GM23248 (cell line): ENCODE measurements around the gene NUP214. TPM values are rescaled to one million over a fixed set of nuclear protein-coding genes. Genes with fewer than 3 reads are reported as not detected.

ENCODE experiments used
- DNase-seq: peaks from one replicate; pipeline ENCODE4 v3.0.0-alpha.2; 2015
- H2AFZ ChIP-seq: fragments of 200-600 bp; sonication (generic); 2 replicates; pipeline ENCODE4 v1.6.1; 2016; ENCODE audit warnings: antibody characterized with exemption
- H3F3A ChIP-seq: fragments of 200-600 bp; sonication (generic); 2 replicates; pipeline ENCODE4 v1.6.1; 2016; ENCODE audit warnings: mild to moderate bottlenecking, antibody characterized with exemption, mixed run types; ENCODE audit not compliant: insufficient read depth
- H3K27ac ChIP-seq: fragments of 200-600 bp; sonication (generic); 2 replicates; pipeline ENCODE4 v1.5.1; 2016; ENCODE audit warnings: mild to moderate bottlenecking
- H3K27me3 ChIP-seq: fragments of 200-600 bp; sonication (generic); replicated peaks from 2 replicates; pipeline ENCODE4 v1.6.1; 2016; ENCODE audit warnings: mild to moderate bottlenecking; ENCODE audit not compliant: insufficient read depth
- H3K36me3 ChIP-seq: fragments of 200-600 bp; sonication (generic); 2 replicates; pipeline ENCODE4 v1.6.1; 2016; ENCODE audit warnings: low read depth, mild to moderate bottlenecking
- H3K4me1 ChIP-seq: fragments of 200-600 bp; sonication (generic); 2 replicates; pipeline ENCODE4 v1.6.1; 2016; ENCODE audit warnings: mild to moderate bottlenecking; ENCODE audit not compliant: insufficient read depth
- H3K4me2 ChIP-seq: fragments of 200-600 bp; sonication (generic); one replicate; pipeline ENCODE4 v1.6.1; 2016; ENCODE audit warnings: mild to moderate bottlenecking; ENCODE audit not compliant: unreplicated experiment
- H3K4me3 ChIP-seq: fragments of 200-600 bp; sonication (generic); 2 replicates; pipeline ENCODE4 v1.5.1; 2016; ENCODE audit warnings: mild to moderate bottlenecking
- H3K79me2 ChIP-seq: fragments of 200-600 bp; sonication (generic); 2 replicates; pipeline ENCODE4 v1.6.1; 2016; ENCODE audit warnings: mild to moderate bottlenecking; ENCODE audit not compliant: insufficient read depth
- H3K9ac ChIP-seq: fragments of 200-600 bp; sonication (generic); 2 replicates; pipeline ENCODE4 v1.6.1; 2016; ENCODE audit warnings: mild to moderate bottlenecking
- H3K9me2 ChIP-seq: fragments of 200-600 bp; sonication (generic); 2 replicates; pipeline ENCODE4 v1.6.1; 2016; ENCODE audit warnings: mixed run types, mild to moderate bottlenecking, moderate library complexity; ENCODE audit not compliant: insufficient read depth
- H3K9me3 ChIP-seq: fragments of 200-600 bp; sonication (generic); one replicate; pipeline ENCODE4 v1.6.1; 2017; ENCODE audit warnings: low read depth
- H4K20me1 ChIP-seq: fragments of 200-600 bp; sonication (generic); 2 replicates; pipeline ENCODE4 v1.6.0; 2016; ENCODE audit not compliant: insufficient read depth
- EZH2 ChIP-seq: fragments of 200-600 bp; sonication (generic); IDR thresholded peaks from 2 replicates; pipeline ENCODE4 v1.6.1; 2018; ENCODE audit warnings: antibody characterized with exemption, mild to moderate bottlenecking; ENCODE audit not compliant: insufficient read depth, poor library complexity, severe bottlenecking
- EZH2phosphoT487 ChIP-seq: fragments of 200-600 bp; sonication (generic); IDR thresholded peaks from 2 replicates; pipeline ENCODE4 v1.6.1; 2018; ENCODE audit warnings: antibody characterized with exemption, moderate library complexity, mild to moderate bottlenecking, low read depth; ENCODE audit not compliant: insufficient read depth
- WGBS, 2 experiments: methylation state at CpG; one replicate each; pipeline ENCODE4 v1.1.6; 2015 to 2017; ENCODE audit warnings: low lambda C conversion rate in 2 of 2, low coverage in 1 of 2; ENCODE audit errors: missing lambda C conversion rate in 2 of 2; 5-methylcytosine and 5-hydroxymethylcytosine counted together
- in situ Hi-C: fragments of 300-500 bp; cut with MboI; formaldehyde crosslinking; loops from 2 replicates; pipeline ENCODE4 v1.15.0; 2020
- polyA plus RNA-seq: library from polyadenylated mRNA; unstranded; fragments of >200 nt; fragmentation: Nextera tagmentation; extraction: Ambion mirVana; gene quantifications from 2 replicates; pipeline ENCODE4 v1.2.1, GENCODE V29; 2016
- total RNA-seq: library from RNA; depleted of rRNA; stranded (reverse); fragments of >200 nt; shearing (Covaris generic); gene quantifications from 2 replicates; pipeline ENCODE4 v1.2.3, GENCODE V29; 2014

NUP214 gene
- total and polyA plus RNA-seq, 2 experiments from 2014 or later: 13.1 to 14.3 TPM

DNA sequence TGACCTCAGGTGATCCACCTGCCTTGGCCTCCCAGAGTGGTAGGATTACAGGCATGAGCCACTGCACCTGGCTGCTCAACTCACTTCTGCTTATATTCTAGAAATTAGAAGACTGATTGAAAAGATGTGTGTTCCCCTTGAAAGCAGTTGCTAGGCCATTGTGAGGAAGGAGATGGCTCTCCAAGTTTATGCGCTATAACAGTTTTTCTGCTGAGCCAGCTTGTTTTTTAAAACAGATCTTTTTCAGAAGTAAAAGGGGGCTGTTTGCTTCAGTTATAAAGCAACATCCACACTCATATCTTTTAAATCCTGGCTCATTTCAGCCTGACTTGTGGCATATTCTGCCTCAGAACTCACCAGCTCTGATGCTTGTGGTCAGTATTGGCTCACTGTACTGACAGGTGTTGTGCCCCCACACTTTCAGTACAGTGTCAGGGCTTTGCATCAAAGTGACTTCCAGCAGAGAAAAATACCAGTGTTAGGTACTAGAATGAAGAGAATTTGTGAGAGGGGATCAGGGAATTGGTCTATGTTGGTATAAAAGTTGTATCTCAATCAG lies 49.4 kb downstream of the NUP214 start:
- no peak for DNase-seq
- H3F3A ChIP-seq: peaks cover 33% of the 10 kb centered on the region
- no peaks in the 10 kb centered on the region for H3K9me3 ChIP-seq
- no peak overlapping the region for H3K4me2 ChIP-seq
- no peak overlapping the region for H2AFZ ChIP-seq
- H3K4me3 ChIP-seq: no peak overlapping the region
- H3K9ac ChIP-seq: no peak overlapping the region
- 100% methylated on average over 1 of the region's 1 CpG for WGBS, 2 experiments
- H3K79me2 ChIP-seq: peaks cover 20% of the 10 kb centered on the region
- peaks cover 25% of the 10 kb centered on the region for H3K36me3 ChIP-seq
- TF ChIP-seq EZH2: no peak
- TF ChIP-seq EZH2phosphoT487: no peak
- peaks cover 14% of the 10 kb centered on the region for H3K4me1 ChIP-seq
- no peaks in the 10 kb centered on the region for H3K27me3 ChIP-seq
- in situ Hi-C loops: loop anchor here (5.0 kb wide), 1 partner anchor 153 kb away; no protein-coding TSS in a partner anchor
- H3K27ac ChIP-seq: no peak overlapping the region
- H4K20me1 ChIP-seq: no peaks in the 10 kb centered on the region
- no peaks in the 10 kb centered on the region for H3K9me2 ChIP-seq

DNA sequence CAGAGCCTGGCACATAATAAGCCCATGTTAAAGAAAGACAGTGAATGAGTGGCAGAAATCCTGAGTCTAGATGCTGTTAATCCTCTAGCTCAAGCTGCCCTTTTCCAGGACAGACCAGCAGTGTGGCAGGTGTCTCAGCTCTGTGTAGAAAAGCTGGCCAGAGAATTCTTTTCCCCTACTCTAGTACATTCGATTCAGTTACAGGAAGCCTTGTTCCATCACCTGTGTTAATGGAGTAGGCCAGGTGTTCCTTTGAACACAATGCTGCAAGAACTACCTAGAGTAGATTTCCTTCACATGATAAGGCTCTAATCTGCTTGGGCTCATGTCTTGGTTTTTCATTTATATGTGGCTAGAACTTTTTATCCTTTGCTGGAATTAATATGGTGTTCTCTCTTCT lies 52.5 kb downstream of the NUP214 start:
- Histone ChIP-seq H4K20me1 (no peaks in the 10 kb centered on the region), H3K4me1 (peaks cover 33% of the 10 kb centered on the region), H3K27ac (no peak overlapping the region), H3K9ac (no peak overlapping the region), H3K79me2 (peaks cover 15% of the 10 kb centered on the region), H2AFZ (no peak overlapping the region), H3K4me2 (no peak overlapping the region), H3K27me3 (no peaks in the 10 kb centered on the region), H3K9me2 (no peaks in the 10 kb centered on the region), H3F3A (peaks cover 53% of the 10 kb centered on the region), H3K36me3 (peaks cover 32% of the 10 kb centered on the region), H3K4me3 (no peak overlapping the region), H3K9me3 (no peaks in the 10 kb centered on the region)
- in situ Hi-C loops: loop anchor here (5.0 kb wide), 1 partner anchor 149 kb away; no protein-coding TSS in a partner anchor
- WGBS, 2 experiments: 95 to 100% methylated on average over 1 of the region's 1 CpG
- DNase-seq: no peak
- no peak for TF ChIP-seq EZH2
- no peak for TF ChIP-seq EZH2phosphoT487

GRCh38 chr9:131178382-131178781 lies 53.0 kb downstream of the NUP214 start:
- H3K27me3 ChIP-seq: no peaks in the 10 kb centered on the region
- TF ChIP-seq EZH2phosphoT487: no peak
- no peak for TF ChIP-seq EZH2
- H3K9me2 ChIP-seq: no peaks in the 10 kb centered on the region
- H3K9ac ChIP-seq: 0 out of 2 replicates have a peak overlapping the region, but pooled peaks have one; percentile 78
- H3K4me2 ChIP-seq: no peak overlapping the region
- peaks cover 53% of the 10 kb centered on the region for H3F3A ChIP-seq
- DNase-seq: peak; percentile 82
- in situ Hi-C loops: loop anchor here (5.0 kb wide), 1 partner anchor 149 kb away; no protein-coding TSS in a partner anchor
- no peaks in the 10 kb centered on the region for H4K20me1 ChIP-seq
- no peak overlapping the region for H2AFZ ChIP-seq
- no peak overlapping the region for H3K4me3 ChIP-seq
- H3K4me1 ChIP-seq: peaks cover 33% of the 10 kb centered on the region
- no peaks in the 10 kb centered on the region for H3K9me3 ChIP-seq
- WGBS, 2 experiments: 37 to 38% methylated on average over 4 of the region's 4 CpGs
- peaks cover 36% of the 10 kb centered on the region for H3K36me3 ChIP-seq
- H3K27ac ChIP-seq: peak overlapping the region; percentile 98
- H3K79me2 ChIP-seq: peaks cover 16% of the 10 kb centered on the region

DNA sequence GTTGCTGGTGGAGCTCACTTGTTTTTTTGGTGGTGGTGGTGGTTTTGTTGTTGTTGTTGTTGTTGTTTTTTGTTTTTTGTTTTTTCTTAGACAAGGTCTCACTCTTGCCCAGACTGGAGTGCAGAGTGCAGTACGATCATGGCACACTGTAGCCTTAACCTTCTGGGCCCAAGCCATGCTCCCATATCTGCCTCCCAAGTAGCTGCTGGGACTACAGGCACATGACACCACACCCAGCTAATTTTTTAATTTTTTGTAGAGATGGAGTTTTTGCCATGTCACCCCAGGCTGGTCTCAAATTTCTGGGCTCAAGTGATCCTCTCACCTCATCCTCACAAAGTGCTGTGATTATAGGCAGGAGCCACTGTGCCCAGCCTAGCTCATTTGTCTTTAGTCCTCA lies 53.5 kb downstream of the NUP214 start:
- H4K20me1 ChIP-seq: no peaks in the 10 kb centered on the region
- H2AFZ ChIP-seq: no peak overlapping the region
- peaks cover 39% of the 10 kb centered on the region for H3K36me3 ChIP-seq
- TF ChIP-seq EZH2 (no peak), EZH2phosphoT487 (no peak)
- no peaks in the 10 kb centered on the region for H3K9me2 ChIP-seq
- DNase-seq: no peak
- peak overlapping the region; percentile 98 for H3K27ac ChIP-seq
- peaks cover 33% of the 10 kb centered on the region for H3K4me1 ChIP-seq
- no peaks in the 10 kb centered on the region for H3K27me3 ChIP-seq
- H3K79me2 ChIP-seq: peaks cover 16% of the 10 kb centered on the region
- 66 to 68% methylated on average over 1 of the region's 1 CpG for WGBS, 2 experiments
- H3K4me2 ChIP-seq: peak overlapping the region; percentile 96
- H3K9ac ChIP-seq: peak overlapping the region; percentile 78; the same call in 1 of the 2 replicates
- no peaks in the 10 kb centered on the region for H3K9me3 ChIP-seq
- peaks cover 53% of the 10 kb centered on the region for H3F3A ChIP-seq
- H3K4me3 ChIP-seq: no peak overlapping the region
- in situ Hi-C loops: loop anchor here (5.0 kb wide), 1 partner anchor 148 kb away; no protein-coding TSS in a partner anchor
